Stomach (tissue), 4 donors: ENCODE results near the gene FBXO2.

ENCODE experiments used
- EP300 ChIP-seq: sonication (generic); formaldehyde crosslinking; IDR thresholded peaks from one replicate; pipeline ENCODE4 v1.6.1; 2017; ENCODE audit warnings: antibody characterized with exemption
- POLR2A ChIP-seq, 4 donors: fragments of 450-650 bp; IDR thresholded peaks; one replicate each; pipeline ENCODE4 v1.6.1; 2016; ENCODE audit warnings: antibody characterized with exemption in 4 of 4, control low read depth in 2 of 4, mild to moderate bottlenecking in 1 of 4, moderate library complexity in 1 of 4
- POLR2AphosphoS5 ChIP-seq, 3 donors: sonication (generic); formaldehyde crosslinking; IDR thresholded peaks; one replicate each; pipeline ENCODE4 v1.6.1; 2016; ENCODE audit warnings: antibody characterized with exemption in 3 of 3

- TF ChIP-seq POLR2A (IDR thresholded peaks at IDR 0.05) (no peak), EP300 (no peak), POLR2AphosphoS5 (IDR thresholded peaks at IDR 0.05) (no peak)
These were observed 51.2 kb downstream of the FBXO2 start for GRCh38 chr1:11602981-11603380.
